GM12873 (cell line): ENCODE results near the gene TSSC4.

Source experiments
- CTCF ChIP-seq: IDR thresholded peaks from 2 replicates; pipeline ENCODE4 v1.5.1; 2012; ENCODE audit warnings: low read depth, mild to moderate bottlenecking, moderate library complexity, low read length, control low read depth; ENCODE audit not compliant: insufficient read depth; ENCODE audit errors: missing control alignments

TSSC4 gene

GRCh38 chr11:2375341-2375853, 25.2 kb upstream of the TSSC4 start:
- no peak for TF ChIP-seq CTCF

- TF ChIP-seq CTCF = no peak
These were observed 24.5 kb upstream of the TSSC4 start for GRCh38 chr11:2375964-2376551.

- no peak for TF ChIP-seq CTCF
These were observed 23.6 kb upstream of the TSSC4 start, which contains the start of gene CD81 for GRCh38 chr11:2376751-2377451. TSS of gene CD81 (plus strand) at chr11:2377310. CDS start at chr11:2377550, 240 bp downstream.

GRCh38 chr11:2377511-2378443, 22.8 kb upstream of the TSSC4 start:
- no peak for TF ChIP-seq CTCF

GRCh38 chr11:2378527-2379210, 21.9 kb upstream of the TSSC4 start:
- TF ChIP-seq CTCF = no peak

DNA sequence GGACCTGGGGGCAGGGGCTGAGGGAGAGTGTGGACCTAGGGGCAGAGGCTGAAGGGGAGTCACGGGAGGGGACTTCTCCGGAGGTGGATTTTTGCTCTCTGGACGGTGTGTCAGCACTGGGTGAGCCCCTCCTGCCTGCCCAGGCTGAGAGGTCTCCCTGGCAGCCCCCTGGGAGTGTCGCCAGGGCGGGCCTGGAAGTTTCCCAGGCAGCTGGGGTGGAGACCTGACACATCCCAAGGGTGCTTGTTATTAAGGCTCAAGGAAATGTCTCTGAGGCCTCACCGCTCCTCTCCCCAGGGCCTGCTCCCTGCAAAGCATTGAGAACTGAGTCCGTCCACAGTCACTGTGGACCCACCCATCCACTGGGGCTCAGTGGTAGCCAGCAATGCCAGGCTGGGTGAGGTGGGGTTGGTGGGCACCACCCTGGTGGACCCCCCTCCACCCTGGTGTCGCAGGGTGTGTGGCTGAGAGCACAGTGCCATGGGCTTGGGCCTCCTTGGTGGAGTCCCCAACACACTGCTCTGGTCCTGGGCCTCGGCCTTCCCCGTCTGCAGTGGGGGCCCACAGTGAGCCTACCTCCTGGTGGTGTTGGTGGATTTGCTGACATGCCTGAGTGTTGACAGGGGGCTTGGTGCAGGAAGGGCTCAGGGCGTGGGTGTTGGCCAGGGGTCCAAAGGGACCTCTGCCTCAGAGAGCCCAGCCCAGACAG, 20.9 kb upstream of the TSSC4 start:
- no peak for TF ChIP-seq CTCF
